ENCODE measurements around the gene FGF18.

DNA sequence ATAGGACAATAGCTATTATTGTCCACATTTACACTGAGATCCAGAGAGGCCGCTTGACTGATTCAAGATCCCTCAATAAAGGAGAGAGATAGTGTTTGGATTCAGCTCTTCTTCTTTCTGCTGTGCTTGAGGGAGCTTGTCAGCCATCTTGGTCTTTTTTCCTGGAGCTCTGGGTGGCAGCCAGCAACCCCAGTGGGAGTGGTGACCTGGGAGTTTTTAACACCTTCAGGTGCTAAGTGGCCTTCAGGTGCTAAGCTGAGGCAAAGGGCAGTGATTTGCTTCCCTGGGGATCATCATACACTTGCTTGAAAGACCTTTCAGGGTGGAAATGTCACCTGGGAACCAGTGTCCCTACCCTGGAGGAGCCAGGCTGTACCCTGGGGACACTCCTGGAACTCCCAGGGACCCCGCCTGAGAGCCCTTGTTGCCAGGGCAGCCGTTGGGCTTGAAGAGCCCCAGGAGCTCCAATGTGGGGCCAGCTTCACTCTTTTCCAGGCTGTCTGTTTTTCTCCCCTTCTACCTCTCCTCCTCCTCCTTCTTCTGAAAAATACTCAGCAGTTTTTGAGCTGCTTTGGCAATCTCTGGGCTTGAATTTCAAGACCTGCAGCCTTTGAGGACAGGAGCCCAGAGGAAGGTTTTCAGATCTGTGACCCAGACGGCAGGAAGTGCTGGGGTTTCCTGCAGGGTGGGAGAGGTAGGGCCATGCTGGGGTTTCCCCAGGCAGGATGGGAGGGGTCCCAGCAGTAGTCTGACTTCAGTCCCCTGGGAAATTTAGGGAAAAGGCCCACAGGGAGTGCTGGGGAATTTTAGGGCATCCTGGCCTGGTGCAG, 59.7 kb downstream of the FGF18 start:
- TF ChIP-seq POLR2A (IDR thresholded peaks at IDR 0.05), result no peak
- TF ChIP-seq, protein P1, sequence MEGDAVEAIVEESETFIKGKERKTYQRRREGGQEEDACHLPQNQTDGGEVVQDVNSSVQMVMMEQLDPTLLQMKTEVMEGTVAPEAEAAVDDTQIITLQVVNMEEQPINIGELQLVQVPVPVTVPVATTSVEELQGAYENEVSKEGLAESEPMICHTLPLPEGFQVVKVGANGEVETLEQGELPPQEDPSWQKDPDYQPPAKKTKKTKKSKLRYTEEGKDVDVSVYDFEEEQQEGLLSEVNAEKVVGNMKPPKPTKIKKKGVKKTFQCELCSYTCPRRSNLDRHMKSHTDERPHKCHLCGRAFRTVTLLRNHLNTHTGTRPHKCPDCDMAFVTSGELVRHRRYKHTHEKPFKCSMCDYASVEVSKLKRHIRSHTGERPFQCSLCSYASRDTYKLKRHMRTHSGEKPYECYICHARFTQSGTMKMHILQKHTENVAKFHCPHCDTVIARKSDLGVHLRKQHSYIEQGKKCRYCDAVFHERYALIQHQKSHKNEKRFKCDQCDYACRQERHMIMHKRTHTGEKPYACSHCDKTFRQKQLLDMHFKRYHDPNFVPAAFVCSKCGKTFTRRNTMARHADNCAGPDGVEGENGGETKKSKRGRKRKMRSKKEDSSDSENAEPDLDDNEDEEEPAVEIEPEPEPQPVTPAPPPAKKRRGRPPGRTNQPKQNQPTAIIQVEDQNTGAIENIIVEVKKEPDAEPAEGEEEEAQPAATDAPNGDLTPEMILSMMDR (IDR thresholded peaks at IDR 0.05), result no peak

Measured in heart left ventricle (tissue), 13 donors.